Erythroblast (primary cell): ENCODE data around the gene VEGFA.
A peak's percentile ranks its signal among the peaks of the same experiment; 100 is the strongest.

Experiments used
- DNase-seq, 2 experiments: peaks; one replicate each; lab custom pipeline; 2025; lab: John Stamatoyannopoulos, UW
- GATA1 ChIP-seq: IDR thresholded peaks from 2 replicates; pipeline ENCODE4 v1.6.1; 2011; ENCODE audit warnings: low read depth, mild to moderate bottlenecking, control low read depth, low read length, moderate library complexity
- POLR2A ChIP-seq: IDR thresholded peaks from 2 replicates; pipeline ENCODE4 v1.6.1; 2011; ENCODE audit warnings: mild to moderate bottlenecking, low read length

The VEGFA gene

DNA sequence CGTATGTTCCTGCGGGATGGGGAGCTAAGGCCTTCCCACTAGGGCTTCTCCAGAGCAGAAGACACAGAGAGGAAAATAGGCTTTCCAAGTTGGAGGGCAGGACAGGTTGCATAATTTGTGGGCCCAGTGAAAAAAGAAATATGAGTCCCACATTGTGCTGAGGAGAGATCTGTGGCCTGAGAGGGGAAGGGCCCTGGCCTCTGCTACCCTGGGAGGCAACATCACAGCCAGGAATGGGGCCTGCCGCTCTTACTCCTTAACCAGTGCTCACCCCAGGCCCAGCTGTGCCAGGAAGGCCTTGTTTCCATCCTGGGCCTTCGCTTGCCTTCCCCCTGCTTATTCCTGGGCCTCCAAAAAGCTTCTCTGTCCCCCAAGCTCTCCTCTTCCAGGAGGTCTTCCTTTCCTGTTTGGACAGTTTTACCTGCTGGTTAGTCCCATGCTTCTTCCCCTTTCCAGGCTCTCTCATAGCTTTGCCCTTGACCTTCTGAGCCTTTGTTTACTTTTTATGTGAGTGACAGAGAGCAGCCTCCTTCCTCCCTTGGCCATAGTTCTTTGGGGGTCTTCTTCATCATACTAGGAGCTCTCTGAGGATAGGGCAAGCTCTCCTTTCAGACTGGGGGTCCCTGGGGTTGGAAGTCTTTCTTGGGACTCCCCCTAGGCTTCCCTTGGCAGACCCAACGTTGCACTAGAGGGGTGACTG is 26.2 kb upstream of the VEGFA start:
- no peak for DNase-seq
- TF ChIP-seq GATA1 (no peak), POLR2A (no peak)

DNA sequence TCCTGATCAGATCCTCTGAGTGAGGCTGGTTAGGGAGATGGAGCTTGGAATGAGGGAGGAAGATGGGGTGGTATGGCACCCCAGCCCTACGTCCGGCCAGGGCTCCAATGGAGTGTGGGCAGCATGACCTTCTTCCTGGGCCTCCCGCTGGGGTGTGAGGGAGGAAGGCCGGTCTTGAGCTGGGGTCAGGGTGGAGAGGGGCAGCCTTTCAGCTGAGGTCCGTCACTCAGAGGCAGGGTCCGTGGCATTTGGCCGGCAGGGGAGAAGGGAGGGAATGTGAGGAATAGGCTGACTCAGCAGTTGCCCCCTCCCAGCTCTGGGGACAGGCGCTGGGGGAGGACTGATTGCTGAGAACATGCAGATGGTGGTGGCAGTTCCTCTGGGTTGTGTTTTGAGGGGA is 25.5 kb upstream of the VEGFA start:
- TF ChIP-seq POLR2A (no peak), GATA1 (no peak)
- DNase-seq: no peak

DNA sequence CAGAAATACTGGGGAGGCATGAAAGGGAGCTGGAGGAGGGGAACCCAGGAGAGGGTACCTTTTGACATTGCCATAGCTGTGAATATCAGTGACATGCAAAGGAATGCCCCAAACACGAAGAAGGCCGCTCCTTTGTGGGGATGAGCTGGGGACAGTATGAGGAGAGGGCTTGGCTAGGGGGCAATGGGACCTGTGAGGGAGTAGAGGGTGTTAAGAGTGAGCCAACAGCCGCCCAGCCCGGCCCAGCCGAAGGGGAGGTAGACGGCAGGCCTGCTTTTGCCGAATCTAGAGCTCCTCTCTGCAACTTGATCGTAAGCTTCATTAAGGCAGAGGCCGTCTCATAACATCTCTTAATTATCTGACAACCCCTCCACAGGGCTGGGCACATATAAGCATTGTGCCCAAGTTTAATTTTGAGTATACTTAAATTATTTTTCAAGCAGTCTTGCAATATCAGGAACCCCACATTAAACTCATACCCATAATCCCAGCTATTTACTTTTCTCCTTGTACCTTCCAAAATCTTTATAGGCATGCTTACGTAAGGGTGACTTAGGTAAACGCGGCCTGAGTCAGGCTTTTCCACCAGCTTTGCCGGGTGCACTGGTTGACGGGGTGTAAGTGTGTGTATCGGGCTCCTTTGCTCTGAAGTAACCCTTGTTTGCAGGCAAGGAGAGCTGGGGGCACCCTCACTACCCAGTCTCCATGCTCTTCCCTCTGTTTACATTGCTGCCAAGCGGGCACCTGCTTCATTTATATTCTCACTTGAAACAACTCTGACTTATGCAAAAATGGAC is 24.9 kb upstream of the VEGFA start:
- no peak for DNase-seq
- no peak for TF ChIP-seq GATA1
- no peak for TF ChIP-seq POLR2A

DNA sequence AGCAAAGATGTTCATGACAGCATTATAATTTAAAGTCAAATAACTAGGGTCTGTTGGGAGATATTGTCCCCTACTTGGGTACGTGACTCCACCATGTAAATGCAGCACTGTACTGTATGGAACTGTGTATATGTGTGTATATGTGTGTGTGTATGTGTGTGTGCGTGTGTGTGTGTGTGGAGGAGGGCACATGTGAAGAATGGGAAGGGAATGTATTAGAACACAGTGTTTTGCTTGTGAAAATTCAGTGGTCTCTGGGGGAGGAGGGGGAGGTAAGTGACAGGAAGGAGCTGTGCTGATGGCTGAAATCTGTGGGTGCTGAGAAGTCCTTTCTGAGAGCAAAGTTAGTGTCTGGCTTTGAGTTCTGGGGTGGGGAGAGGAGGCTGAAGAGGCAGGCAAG is 23.9 kb upstream of the VEGFA start:
- no peak for DNase-seq
- TF ChIP-seq GATA1 (no peak), POLR2A (no peak)

DNA sequence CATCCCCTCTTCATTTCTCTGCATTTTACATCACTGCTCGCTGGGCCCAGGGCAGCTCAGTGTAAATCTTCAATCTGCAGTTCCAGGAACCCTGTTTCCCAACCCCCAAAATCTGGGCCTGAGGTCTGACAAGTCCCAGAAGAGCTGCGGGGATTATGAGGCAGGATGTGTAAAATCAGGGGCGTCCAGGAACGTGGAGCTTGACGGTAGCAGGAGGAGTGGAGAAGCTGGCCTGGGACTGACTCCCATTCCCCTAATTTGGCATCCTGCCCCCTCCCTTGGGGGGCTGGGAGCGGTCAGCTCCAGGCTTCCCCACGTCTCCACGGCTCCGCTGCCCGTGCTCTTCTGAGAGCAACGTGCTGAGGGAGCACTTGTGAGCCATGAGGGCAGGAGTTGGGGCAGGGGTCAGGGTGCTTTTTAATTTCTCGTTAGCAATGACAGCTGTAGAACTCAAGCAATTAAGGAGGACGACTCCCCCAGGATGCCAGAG is 23.4 kb upstream of the VEGFA start:
- TF ChIP-seq GATA1 (no peak), POLR2A (no peak)

DNA sequence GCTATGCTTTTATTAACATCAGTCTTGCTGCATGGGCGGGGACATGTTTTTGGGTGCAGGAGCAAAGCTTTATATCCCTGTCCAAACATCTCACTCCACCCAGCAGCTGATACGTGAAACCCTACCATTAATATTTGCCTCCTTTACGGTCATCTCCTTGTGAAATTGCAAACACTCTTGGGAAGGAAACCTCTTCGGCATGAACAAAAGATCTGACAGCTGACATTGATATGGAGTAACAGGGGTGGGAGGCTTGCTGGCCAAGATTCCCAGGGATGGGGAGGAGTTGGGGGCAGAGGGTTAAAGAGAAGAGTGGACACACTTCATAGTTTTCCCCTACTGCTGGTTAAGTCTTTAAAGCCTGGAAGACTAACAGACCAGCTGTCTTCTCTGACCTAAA is 22.2 kb upstream of the VEGFA start:
- no peak for DNase-seq
- TF ChIP-seq POLR2A: no peak
- TF ChIP-seq GATA1: no peak

More for the DNA sequence above, 23.4 kb upstream of the VEGFA start:
- no peak for DNase-seq

DNA sequence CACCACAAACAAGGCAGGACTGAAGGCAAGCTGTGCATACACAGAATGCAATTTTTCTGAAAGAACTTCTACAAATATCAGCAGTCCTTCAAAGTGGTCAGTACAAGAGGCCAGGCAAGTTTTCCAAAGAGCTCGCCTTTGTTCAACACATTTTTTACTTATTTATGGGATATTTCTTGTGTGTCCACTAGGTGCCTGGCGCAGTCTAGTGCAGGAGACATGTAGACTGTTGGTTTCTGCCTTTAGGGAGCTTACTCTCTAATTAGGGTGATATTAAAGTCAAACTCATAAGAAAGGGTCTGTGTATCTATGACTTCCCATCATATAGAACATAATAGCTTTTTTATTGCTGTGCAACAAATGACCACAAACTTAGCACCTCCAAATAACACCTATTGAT is 21.2 kb upstream of the VEGFA start:
- no peak for DNase-seq
- TF ChIP-seq POLR2A (no peak), GATA1 (no peak)

DNA sequence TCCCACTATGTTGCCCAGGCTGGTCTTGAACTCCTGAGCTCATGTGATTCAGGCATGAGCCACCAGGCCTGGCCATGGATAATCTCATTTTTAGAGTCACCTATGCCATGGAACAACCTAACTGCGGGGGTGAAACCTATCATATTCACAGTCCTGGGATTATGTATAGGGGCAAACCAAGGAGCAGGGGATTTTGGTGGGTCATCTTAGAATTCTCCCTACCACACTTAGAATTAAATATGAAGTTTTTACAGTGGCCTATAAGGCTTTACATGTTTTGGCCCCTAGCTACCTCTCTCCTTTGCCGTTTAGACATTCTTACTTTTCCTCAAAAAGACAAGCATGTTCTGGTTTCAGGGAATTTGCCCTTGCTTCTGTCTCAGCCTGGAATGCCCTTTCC is 20.6 kb upstream of the VEGFA start:
- no peak for TF ChIP-seq GATA1
- TF ChIP-seq POLR2A: no peak
- DNase-seq: no peak

DNA sequence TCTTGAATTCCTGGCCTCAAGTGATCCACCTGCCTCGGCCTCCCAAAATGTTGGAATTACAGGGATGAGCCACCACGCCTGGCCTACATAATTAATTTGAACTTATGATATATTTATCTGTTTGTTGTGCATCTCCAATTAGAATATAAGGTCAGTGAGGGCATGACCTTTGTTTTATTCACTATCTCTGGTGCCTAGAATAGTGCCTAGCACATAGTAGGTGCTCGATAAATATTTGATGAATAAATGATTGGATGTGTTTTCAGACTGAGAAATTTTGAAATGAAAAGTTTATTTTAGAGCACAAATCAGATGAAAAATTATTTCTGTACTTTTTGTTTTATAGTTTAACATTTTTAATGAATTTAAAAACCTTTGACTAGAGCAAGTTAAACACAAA is 19.4 kb upstream of the VEGFA start:
- TF ChIP-seq GATA1 (no peak), POLR2A (no peak)
- DNase-seq: no peak

DNA sequence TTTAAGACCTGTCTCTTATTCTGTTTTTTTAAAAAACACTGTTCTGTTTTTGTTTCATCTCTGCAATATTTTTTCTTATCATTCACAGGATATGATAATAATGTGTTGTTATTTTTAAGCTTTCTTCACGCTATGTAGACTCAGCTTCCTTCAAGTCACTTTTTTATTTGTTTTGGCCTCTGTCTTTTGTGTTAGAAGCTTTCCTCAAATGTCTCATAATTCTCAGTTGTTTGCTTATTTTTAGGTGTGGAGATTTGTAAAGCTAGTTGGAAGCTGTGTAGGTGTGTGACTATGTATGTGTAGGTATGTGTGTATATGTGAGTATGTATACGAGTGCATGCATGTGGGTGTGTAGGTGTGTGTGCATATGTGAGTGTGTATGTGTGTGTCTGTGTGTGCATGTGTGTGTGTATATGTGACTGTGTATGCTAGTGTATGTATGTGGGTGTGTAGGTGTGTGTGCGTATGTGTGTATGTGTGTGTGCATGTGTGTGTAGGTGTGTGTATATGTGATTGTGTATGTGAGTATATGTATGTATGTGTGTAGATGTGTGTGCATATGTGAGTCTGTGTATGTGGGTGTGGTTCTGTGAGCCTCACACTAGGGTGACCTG is 16.3 kb upstream of the VEGFA start:
- TF ChIP-seq POLR2A (no peak), GATA1 (no peak)
- DNase-seq: no peak

DNA sequence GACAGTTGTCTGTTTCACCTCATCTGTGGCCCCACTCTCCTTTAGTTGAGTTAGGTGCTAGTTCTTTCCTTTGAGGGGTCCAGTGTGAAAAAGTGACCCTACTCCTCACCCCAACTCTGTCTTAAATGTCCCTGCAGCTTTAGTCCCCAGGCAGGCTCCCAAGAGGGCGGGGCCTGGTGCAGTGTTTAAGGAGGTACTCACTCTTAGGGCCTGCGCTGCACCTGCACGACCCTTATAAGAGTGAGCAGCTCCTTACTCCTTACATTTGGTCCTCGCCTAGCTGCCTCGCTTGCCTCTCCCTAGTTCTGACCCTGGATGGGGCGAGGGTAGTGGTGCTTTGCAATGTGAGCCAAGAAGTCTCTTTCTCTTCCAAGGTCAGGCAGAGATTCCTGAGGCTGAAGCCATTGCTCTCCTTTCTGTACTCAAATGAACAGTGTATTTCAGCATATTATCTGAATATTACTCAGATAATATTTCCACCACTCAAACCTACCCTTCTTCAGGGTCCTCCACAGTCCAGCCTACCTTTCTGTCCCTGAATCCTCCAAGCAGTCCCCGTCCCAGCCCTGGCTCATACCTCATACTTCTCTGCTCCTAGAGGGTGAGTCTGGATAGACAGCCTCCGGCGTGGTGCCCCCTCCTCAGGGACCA is 11.9 kb upstream of the VEGFA start:
- TF ChIP-seq POLR2A (no peak), GATA1 (no peak)
- no peak for DNase-seq

DNA sequence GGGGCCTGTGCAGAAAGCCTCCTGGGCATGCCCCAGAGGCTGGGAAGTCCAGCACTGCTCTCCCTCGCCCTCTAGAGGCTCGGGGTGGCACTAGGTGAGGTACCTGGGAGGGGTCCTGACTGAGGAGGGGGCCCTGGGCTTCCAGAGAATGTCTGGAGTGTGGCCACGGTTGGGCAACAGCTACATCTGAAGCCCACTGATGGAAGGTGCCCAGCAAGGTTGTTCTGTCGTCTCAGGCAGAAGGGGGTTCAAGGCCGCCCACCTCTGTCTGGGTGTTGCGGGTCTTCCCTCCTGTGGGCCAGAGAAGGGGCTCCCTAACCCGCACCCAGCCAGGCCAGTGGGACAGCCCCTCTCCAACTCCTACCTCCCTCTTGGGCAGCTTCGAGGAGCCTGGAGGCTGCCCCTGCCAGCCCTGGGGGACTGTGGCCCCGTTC is 11.4 kb upstream of the VEGFA start:
- TF ChIP-seq POLR2A: no peak
- no peak for TF ChIP-seq GATA1
- peak; percentile 30 to 52 for DNase-seq

DNA sequence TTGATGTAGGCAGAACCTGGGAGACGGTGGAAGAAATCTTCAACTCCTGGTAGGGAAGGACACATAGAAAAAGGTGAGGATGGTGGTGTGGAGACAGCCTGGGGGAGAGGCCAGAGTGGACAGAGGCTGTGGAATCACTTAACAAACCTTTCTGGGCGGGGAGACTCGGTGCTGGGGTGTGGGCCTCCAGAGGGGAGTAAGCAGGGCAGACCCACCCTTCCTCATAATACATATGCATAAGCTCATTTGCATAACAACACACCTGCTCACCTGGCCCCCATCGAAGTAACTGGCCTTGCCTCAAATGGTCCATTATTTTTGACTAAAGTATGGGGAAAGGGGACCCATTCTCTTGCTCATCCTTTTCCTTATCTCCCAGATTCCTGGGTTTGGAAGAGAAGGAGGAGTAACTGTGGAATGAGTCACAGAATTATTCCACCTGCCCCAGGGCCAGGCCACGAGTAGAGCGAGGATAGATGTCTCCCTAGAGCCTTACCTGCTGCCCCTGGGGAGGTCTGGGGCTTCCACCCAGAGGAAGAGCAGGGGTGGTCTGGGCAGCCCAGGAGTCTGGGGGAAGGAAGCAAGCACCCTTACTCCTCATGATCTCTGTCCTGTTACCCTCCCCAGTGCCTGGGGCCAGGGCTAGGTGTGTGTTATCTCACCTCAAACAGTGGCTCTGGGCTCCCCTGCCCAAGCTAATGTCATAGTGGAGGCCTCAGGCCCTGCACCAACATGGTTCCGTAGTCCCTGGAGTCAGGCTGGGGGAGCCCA is 10.7 kb upstream of the VEGFA start:
- DNase-seq: no peak
- no peak for TF ChIP-seq GATA1
- TF ChIP-seq POLR2A: no peak

DNA sequence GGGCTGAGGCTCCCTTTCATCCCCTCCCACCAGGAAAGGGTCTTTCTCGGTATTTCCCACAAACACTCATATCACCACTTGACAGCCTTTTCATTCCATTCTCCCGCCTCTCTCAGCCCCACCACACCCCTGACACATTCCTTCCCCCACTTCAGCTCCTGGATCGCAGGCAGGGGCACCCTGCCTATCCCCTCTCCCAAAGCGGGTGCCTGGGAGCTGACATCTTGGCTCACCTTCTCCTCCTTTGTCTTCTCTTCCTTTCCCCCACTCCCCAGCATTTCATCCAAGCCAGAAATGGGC is 10.2 kb upstream of the VEGFA start:
- DNase-seq: no peak
- TF ChIP-seq POLR2A (no peak), GATA1 (no peak)
